Measurements from ENCODE around the gene KCTD5. TPM values are rescaled to one million over a fixed set of nuclear protein-coding genes. Genes with fewer than 3 reads are reported as not detected.

The KCTD5 gene
- total RNA-seq, 1 donor from 2014 or later: 21.6 TPM

DNA sequence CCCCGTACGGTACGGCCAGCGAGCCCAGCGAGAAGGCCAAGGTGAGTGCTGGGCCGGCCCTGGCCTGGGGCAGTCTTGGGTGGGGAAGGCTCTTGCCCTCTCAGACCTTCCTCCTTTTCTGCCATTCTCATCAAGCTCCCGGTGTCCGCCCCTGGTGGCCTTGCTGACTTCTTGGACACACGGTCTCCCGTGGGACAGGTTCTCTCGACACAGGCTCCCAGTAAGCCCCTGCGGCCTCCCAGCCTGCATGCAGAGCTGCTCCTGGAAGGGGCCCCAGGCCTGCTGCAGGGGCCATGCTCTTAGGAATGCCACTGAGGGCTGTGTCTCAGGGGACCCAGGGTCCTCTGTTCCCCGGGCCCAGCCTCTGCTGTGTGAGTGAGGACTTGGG is 20.1 kb downstream of the KCTD5 start:
- no peaks in the 10 kb centered on the region for H3K36me3 Mint-ChIP-seq
- Histone ChIP-seq H3K27me3 (no peaks in the 10 kb centered on the region), H3K4me2 (no peak overlapping the region), H3F3A (ENCODE audit: low read depth) (no peaks in the 10 kb centered on the region), H3K9me3 (ENCODE audit: low read depth) (no peaks in the 10 kb centered on the region), H3K79me2 (ENCODE audit: low read depth) (no peaks in the 10 kb centered on the region), H3K9ac (no peak overlapping the region), H4K20me1 (ENCODE audit: low read depth) (no peaks in the 10 kb centered on the region), H2AFZ (replicated peaks) (no peak overlapping the region), H3K36me3 (no peaks in the 10 kb centered on the region), H3K4me3 (no peak overlapping the region), H3K27ac (no peak overlapping the region), H3K4me1 (no peaks in the 10 kb centered on the region)
- H3K27me3 Mint-ChIP-seq (ENCODE audit: insufficient read depth, low read depth): no peaks in the 10 kb centered on the region
- no peak overlapping the region for H3K4me3 Mint-ChIP-seq
- TF ChIP-seq EZH2phosphoT487 (IDR thresholded peaks at IDR 0.05): no peak
- TF ChIP-seq, protein P1, sequence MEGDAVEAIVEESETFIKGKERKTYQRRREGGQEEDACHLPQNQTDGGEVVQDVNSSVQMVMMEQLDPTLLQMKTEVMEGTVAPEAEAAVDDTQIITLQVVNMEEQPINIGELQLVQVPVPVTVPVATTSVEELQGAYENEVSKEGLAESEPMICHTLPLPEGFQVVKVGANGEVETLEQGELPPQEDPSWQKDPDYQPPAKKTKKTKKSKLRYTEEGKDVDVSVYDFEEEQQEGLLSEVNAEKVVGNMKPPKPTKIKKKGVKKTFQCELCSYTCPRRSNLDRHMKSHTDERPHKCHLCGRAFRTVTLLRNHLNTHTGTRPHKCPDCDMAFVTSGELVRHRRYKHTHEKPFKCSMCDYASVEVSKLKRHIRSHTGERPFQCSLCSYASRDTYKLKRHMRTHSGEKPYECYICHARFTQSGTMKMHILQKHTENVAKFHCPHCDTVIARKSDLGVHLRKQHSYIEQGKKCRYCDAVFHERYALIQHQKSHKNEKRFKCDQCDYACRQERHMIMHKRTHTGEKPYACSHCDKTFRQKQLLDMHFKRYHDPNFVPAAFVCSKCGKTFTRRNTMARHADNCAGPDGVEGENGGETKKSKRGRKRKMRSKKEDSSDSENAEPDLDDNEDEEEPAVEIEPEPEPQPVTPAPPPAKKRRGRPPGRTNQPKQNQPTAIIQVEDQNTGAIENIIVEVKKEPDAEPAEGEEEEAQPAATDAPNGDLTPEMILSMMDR (IDR thresholded peaks at IDR 0.05): no peak
- TF ChIP-seq EZH2 (IDR thresholded peaks at IDR 0.05): no peak
- DNase-seq (ENCODE audit: low spot score): no peak
- no peaks in the 10 kb centered on the region for H3K9me3 Mint-ChIP-seq
- no peaks in the 10 kb centered on the region for H3K4me1 Mint-ChIP-seq
- H3K27ac Mint-ChIP-seq: no peak overlapping the region

DNA sequence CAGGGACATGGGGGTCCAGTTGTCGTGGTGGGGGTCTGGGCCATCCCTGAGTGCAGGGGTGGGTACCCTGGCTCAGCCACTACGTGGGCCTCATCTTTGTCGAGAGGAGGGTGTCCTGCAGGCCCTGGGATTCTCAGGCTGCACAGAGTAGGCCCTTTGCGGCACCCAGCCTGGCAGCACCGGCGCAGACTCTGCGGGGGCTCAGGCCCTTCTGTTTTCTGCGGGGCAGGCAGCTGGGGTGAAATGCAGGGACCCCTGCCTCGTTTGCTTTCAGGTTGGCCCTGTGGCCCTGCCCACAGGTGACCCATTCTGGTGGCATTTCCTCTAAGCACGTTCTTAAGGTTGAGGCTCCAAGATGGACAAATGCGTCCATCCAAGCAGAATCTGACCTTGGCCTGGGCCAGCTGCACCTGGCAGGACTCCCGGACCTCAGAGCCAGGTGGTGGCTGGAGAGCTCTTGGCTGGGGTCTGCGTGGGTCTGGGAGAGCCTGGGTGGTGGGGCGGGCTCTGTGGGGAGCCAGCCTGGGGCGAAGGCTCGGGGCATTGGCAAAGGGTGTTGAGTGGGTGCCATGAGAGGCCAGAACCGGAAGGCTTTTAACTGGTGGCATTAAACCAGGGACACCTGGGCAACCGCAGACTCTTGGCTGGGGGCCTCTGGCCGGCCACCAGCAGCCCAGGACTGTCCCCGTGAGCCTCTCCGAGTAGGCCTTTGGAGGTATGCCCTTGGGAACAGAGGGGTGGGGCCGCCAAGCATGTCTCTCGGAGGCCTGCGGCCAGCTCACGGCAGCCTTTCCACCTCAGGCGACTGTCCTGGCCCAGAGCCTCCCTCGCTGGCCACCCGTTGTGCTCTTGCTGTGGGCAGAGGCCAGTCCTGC is 20.8 kb downstream of the KCTD5 start:
- Histone ChIP-seq H3K79me2 (ENCODE audit: low read depth) (no peaks in the 10 kb centered on the region), H3K27me3 (no peaks in the 10 kb centered on the region), H3K4me3 (no peak overlapping the region), H2AFZ (replicated peaks) (no peak overlapping the region), H3K36me3 (no peaks in the 10 kb centered on the region), H3K9me3 (ENCODE audit: low read depth) (no peaks in the 10 kb centered on the region), H3K27ac (no peak overlapping the region), H4K20me1 (ENCODE audit: low read depth) (no peaks in the 10 kb centered on the region), H3K4me2 (no peak overlapping the region), H3K9ac (no peak overlapping the region), H3K4me1 (no peaks in the 10 kb centered on the region), H3F3A (ENCODE audit: low read depth) (no peaks in the 10 kb centered on the region)
- no peak for TF ChIP-seq EZH2 (IDR thresholded peaks at IDR 0.05)
- TF ChIP-seq EZH2phosphoT487 (IDR thresholded peaks at IDR 0.05): no peak
- TF ChIP-seq, protein P1 (IDR thresholded peaks at IDR 0.05): no peak
- no peaks in the 10 kb centered on the region for H3K36me3 Mint-ChIP-seq
- DNase-seq (ENCODE audit: low spot score): no peak
- no peaks in the 10 kb centered on the region for H3K4me1 Mint-ChIP-seq
- no peaks in the 10 kb centered on the region for H3K27me3 Mint-ChIP-seq (ENCODE audit: insufficient read depth, low read depth)
- H3K9me3 Mint-ChIP-seq: no peaks in the 10 kb centered on the region
- no peak overlapping the region for H3K27ac Mint-ChIP-seq
- no peak overlapping the region for H3K4me3 Mint-ChIP-seq

GRCh38 chr16:2704166-2704982 is 22.1 kb downstream of the KCTD5 start:
- Mint-ChIP-seq H3K27me3 (ENCODE audit: insufficient read depth, low read depth) (no peaks in the 10 kb centered on the region), H3K4me1 (no peaks in the 10 kb centered on the region), H3K36me3 (no peaks in the 10 kb centered on the region), H3K9me3 (no peaks in the 10 kb centered on the region), H3K27ac (no peak overlapping the region), H3K4me3 (no peak overlapping the region)
- no peak for TF ChIP-seq EZH2phosphoT487 (IDR thresholded peaks at IDR 0.05)
- TF ChIP-seq, protein P1 (IDR thresholded peaks at IDR 0.05): no peak
- no peak for TF ChIP-seq EZH2 (IDR thresholded peaks at IDR 0.05)
- Histone ChIP-seq H3K79me2 (ENCODE audit: low read depth) (no peaks in the 10 kb centered on the region), H3K4me2 (no peak overlapping the region), H3K9me3 (ENCODE audit: low read depth) (no peaks in the 10 kb centered on the region), H3K27me3 (no peaks in the 10 kb centered on the region), H3K9ac (no peak overlapping the region), H2AFZ (replicated peaks) (no peak overlapping the region), H3K27ac (no peak overlapping the region), H3K4me3 (no peak overlapping the region), H3K36me3 (no peaks in the 10 kb centered on the region), H4K20me1 (ENCODE audit: low read depth) (no peaks in the 10 kb centered on the region), H3K4me1 (no peaks in the 10 kb centered on the region), H3F3A (ENCODE audit: low read depth) (no peaks in the 10 kb centered on the region)
- no peak for DNase-seq (ENCODE audit: low spot score)

Measured in neural progenitor cell (in vitro differentiated cells).